HG02571 (cell line): Measurements from ENCODE around the gene RB1.

Experiments
- ATAC-seq: cut with Tn5 transposase; IDR thresholded peaks from one replicate; pipeline ENCODE4 v1.9.1; 2021; ENCODE audit warnings: mild to moderate bottlenecking, moderate library complexity; ENCODE audit not compliant: unreplicated experiment

Gene RB1

DNA sequence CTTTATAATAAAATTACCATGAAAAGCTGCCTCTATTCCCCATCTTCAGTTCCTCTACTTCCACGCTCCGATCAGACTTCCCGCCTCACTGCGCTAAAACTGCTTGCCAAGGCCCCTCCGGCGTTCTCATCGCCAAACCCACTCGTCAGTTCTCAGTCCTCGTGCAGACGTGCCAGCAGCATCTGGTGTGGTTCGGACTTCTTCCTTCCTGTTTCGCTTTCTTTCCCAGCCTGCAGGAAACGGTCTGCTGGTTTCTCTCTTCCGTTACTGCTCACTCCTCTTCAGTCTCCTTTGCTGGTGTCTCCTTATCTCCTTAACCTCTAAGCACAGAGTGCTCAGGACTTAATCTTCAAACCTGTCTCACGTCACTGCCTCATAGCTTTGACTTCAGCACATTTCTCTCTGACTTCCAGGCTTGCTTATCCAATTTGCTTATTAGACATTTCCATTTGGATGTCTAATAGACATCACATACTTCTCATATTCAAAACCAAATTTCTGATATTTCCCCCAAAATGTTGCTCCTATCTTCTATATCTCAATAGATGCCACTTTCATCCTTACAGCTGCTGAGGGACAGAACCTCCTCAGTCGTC lies 189.0 kb downstream of the RB1 start:
- ATAC-seq = peak; percentile 76

DNA sequence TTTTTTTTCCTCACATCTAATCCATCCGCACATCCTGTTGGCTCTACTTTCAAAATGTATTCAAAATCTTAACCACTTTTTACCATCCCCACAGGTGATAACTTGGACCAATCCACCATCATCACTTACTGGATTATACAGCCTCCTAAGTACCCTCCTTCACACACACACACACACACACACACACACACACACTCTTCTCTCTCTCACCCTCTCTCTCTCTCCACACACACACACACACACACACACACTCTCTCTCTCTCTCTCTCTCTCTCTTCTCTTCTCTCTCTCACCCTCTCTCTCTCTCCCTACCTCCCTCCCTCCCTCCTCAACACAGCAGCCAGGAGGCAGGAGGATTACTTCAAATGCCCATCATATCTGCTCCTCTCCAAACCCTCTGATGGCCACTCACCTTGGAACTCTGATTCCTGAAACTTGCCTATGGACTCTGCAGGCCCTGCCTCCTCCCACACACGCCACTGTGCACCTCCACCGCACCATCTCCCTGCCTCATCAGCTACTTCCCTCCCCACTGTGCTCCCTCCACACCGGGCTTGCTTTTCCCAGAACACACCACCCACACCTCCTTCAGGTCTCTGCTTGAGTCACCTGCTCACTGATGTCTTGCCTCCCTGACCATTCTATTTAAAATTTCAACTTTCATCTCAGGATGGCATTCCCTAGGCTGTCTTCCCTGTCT lies 189.7 kb downstream of the RB1 start:
- ATAC-seq = no peak

DNA sequence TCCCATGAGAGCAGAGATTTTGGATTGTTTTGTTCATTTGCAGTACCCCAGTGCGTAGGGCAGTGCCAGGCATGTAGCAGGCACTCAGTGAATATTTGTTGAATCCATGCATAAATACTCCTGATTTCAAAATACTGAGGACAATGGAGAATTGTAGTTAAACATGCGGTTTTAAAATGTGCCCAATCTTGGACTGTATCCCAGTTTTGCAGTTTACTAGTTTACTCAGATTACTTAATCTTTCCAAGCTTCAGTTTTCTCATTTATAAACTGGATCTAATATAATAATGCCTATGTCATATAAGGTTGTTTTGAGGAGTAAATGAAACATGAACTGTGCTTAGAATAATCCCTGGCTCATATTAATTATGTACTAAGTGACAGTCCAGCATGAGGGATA lies 190.3 kb downstream of the RB1 start:
- no peak for ATAC-seq

DNA sequence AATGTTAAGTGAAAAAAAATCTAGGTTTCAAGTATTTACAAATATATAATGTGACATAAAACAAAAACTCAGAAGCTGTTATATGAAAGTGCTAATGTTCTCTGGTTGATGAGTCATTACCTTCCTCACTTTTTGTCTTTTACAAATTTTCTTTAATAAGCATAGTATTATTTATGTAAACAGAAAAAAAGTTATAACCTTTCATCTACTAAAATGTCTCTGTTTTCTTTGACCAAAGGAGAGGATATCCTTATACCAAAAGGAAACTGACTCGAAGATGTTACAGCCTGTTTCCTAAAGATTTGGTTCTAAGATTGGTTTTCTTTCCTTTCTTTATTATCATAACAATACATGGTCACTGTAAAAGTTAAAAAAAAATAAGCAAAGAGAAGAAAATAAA lies 191.3 kb downstream of the RB1 start:
- ATAC-seq = no peak

DNA sequence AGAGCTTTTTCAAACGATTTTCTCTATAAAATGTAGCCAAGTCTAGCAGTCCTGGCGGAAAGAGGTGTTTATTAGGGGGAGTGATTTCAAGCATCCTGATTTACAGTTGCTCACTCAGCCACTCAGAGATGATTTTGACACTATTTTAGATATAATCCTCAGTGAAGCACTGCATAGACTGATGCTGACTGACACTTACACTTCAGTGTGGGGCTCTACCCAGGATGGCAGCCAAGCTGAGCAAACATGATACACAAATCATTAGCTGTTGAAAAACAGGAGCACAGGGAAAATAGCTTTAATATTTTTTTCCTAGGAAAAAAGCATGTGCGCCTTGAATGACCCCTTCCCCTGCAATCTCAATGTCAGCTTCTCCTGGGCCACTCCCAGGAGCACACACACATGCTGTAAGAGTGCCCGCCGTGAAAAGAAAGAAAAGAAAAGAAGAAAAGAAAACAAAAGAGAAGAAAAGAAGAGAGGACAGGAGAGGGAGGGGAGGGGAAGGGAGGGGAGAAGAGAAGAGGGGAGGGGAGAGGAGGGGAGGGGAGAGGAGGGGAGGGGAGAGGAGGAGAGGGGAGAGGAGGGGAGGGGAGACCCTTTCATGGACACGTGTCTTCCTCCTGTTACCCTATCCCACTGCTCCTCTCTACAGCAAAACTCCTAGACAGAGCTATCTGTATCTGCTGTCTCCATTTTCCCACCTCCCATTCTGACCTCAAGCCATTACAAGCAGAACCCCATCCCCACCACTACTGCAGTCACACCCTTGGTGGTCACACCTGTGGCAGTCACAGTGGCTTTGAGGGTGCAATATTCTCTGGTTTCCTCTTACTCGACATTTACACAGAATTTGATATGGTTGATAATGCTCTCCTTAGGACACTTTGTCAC lies 193.0 kb downstream of the RB1 start:
- no peak for ATAC-seq

DNA sequence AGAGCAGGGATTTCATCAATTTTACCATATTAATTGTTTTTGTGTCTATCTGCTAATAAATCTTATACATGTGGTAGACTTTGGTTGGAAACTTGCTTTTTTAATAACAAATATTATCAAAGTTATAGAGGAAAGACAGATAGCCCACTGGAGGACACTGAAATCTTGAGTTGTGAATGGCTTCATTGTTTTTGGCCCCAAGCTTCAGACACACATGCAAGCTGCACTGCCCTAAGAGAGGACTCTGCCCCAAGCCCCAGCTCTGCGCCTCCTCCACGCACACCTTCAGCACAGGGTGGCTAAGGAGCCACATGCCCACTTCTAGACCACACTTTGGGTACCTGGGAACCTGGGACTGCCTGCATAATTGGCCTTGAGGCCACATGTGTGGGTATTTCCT lies 194.1 kb downstream of the RB1 start:
- no peak for ATAC-seq

DNA sequence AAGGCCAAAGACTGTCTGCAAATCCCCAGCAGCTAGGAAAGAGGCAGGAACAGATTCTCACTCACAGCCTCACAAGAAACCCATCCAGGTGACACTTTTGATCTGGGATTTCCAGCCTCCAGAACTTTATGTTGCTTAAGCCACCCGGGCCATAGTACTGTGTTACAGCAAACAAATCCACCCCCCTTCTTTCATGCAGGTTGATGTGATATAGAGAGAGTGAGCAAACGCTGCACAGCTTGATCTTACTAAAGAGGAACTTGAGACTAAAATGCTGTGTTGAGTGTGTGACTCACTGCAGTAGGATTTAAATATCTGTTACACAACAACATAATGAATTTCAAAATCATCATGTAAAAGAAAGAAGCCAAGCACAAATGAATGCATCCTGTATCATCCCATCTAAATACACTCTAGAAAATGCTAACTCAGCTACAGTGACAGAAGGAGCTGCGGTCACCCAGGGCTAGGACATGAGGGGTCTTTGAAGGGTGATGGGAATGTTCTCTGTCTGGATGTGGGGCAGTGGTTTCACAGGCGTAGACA lies 197.2 kb downstream of the RB1 start:
- ATAC-seq = no peak

DNA sequence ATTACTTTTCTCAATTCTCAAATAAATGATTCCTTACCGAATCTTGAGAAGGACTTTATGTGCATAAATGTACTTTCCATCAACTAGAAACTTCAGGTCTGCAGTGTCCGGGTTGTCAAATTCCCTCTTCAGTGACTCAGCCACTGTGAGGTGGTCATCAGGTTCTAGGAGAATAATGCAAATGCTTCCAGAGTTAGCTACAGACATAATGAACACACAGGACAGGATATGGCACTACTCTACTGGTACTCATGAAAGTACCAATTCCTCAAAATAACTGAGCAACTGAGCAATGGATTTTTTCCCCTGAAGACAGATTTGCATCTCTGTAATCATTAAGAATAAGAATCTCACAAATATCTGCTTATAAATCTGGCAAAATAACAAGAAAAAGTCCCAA lies 198.2 kb downstream of the RB1 start:
- ATAC-seq = no peak

DNA sequence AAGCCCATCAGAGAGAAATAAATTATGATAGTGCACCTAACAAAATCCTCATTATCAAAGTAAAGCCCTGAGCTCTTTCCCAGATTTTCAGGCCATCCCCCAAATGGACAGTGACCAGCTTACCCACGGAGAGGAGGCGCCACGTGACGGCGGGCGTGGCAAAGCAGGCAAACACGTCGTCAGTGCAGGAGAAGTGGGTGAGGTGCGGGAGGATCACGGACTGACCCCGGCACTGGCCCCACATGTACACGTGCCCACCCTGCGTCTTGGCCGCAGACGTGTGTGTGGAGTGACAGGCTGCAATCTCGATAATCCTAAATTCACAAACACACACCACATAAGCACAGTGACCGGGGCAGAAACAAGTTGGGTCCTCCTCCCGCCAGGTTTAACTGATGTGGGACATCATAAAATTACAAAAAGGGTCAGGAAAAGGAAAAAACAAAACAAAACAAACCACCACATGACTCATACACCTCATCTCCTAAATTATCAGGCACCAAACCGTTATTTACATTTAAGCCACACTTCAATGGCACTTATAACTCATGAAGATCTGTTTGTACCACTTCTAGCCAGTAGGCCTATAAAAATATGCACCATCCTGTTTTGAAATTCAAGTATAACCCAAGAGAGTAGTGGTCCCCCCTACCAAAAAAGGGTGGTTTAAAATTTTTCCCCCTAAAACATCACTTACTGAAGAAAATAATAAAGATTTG lies 199.2 kb downstream of the RB1 start:
- ATAC-seq = no peak

DNA sequence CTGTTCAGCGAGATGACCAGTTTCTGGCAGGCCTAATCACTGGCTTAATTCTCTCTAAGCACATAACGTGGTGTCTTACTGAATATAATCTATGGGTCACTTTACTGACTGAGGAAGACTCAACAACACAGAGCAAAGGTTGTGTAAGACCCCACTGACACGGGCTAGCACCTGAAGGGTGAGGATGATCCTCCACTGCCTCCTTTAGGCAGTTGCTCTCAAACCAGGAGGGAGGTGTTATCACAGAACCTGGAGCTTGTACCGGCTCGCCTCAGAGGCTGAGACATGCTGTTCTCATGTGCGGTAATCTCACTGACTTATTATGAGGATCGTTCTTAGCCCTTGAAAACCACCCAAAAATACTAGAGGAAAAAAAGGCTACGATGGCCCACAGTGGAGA lies 201.1 kb downstream of the RB1 start:
- ATAC-seq = no peak

DNA sequence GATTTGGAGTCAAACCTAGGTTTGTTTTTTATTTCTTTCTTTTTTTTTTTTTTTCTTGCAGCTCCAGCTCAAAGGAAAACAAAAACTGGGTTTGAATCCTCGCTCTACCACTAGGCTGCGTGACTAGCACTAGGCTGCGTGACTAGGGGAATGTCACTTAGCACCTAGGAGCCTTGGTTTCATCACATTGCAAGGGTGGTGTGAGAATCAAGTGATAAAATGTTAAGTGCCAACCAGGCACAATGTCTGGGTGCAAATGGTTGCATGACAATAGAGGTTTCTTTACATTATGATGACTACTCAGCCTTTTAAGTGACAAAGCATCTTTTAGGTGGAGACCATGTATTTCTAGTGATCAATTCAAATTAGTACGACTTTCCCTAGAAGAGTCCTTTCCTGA lies 201.5 kb downstream of the RB1 start:
- no peak for ATAC-seq

DNA sequence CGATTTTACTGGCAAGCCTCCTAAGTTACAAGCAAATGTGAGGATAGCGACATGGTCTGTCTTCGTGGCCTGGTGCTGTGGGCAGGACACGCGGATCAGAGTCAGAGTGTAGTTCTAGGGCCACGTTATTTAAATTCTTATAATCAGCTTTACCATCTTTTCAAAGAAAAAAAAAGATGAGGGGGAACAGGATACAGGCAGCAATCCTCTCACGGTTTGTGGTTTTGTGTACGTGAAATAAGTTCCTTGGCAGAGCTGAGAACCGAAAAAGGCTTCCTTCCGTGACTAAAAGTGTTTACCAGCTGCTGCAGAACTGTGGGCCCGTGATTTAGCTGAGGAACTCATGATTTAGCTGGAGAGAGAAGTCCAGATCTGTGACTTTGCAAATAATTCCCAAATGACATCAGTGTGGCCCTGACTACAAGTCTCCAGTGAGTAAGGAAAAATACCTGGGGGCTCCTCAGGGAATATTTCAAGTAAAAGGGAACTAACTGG lies 202.1 kb downstream of the RB1 start:
- ATAC-seq = peak; percentile 74

DNA sequence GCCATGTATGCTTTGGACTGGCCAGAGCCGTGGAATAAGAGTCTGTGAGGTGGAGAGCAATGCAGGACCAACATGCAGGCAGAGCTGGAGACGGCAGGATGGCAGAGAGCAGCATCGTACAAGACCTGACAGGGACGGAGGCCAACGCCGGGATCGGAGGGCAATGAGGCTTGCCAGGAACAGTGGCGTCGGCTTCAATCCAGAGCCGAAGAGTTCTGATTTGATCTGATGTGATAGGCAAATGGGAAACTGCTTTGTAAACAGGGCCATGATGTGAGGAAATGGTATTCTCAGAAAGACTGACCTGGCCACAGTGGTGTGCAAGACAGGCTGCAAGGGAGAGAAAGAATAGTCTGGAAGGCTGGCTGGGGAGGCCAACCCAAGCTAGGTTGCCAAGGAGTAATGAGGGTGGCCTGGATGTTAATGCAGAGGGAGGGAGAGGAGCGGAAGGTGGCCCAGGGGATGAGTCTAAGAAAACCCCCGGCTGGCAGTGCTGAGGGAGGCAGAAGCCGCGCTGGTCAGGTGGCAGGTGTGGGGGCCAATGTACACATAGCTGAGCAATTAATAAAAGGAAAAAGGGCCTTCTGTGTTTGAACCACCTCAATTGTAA lies 202.6 kb downstream of the RB1 start:
- ATAC-seq = peak; percentile 14

DNA sequence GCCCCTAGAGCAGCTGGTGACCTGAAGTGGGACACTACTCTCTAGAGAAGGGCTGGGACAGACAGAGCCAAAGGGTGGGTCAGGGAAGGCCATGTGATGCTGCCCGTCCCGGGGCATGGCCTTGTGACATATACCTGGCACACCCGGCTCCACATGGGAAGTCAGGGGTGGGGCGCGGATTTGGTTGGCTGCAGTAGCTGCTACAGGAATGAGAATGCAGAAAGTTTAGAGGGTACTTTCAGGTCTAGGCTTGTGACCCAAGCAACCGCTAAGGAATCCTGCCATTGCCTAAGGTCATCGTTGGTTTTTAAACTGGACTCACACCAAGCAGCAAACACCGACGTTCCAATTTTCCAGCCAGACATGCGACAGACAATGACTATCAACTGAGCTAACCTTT lies 203.5 kb downstream of the RB1 start:
- ATAC-seq = no peak

DNA sequence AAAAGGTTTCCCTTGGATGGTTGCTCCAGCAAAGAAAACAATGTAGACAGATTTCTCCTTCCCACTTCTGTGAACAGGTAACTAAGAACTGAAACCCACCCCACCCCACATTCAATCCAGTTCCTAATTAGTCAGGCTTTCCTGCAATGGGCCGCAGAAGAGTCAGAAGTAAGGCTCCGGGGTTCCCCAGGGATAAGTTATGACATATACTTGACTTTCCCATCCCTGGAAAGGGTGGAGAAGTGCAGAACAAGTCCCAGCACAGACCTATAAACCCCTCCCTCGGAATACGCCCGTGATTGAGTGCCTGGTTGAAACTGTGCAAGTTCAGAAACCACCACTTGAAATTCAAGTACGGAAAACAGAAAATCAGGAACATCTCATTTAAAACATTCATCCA lies 204.5 kb downstream of the RB1 start:
- ATAC-seq = no peak

DNA sequence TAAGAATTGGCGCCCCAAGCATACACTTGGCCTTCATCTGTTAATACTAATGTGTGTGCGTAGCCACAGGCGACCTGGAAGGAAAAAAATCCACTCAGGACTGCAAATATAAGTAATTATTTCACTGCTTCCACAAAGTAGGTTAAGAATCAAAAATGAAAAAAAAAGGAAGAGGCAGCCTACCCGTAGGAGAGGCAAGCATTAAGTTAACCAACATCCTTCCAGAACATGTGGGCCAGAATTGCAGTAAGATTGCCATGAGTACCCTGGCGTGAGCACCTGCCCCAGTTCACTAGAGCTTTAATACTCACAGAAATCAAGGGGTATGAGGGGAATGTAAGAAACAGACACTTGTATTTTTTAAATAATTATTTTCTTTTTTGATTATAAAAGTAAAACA lies 207.1 kb downstream of the RB1 start:
- ATAC-seq = no peak

DNA sequence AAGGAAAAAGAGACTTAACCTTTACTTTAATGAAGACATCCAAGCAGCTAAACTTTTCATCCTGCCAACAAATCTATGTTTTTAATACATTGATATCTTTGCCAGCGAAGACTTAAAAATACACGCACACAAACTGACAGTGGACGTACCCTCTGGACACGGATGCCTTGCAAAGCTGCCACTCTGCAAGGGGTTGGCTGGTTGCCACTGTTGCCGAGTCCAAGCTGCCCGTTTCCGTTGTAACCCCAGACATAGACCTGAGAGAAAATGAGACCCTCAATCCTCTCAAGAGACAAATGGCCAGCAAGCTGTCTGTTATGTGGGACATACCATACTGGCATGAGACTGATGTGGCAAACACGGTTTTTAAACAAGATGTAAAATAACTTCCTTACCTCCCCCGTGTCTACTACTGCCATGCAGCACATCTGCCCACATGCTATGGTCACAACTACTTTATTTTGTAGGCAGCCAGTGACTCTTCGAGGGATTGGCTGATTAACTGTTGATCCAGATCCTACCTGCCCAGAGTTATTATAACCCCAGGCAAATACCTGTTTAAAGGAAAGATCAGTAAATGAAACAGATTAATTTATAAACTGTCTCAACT lies 208.2 kb downstream of the RB1 start:
- no peak for ATAC-seq

DNA sequence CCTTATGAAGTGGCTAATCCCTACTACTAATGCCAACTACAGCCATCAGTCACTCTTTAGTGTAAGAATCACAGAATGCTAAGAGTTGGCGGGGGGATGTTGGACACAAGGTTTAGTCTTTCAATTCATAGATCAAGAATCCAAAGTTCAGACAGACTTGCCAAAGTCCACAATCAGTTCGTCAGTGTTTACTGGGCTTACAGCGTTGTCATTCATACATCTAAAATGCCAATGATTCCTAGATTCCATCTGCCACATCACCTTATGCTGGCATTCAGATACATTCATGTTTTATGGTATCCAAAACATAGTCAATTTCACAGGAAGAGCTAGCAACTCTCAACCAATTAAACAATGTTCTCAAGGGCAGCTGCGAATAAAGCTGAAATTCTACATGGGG lies 211.2 kb downstream of the RB1 start:
- no peak for ATAC-seq

DNA sequence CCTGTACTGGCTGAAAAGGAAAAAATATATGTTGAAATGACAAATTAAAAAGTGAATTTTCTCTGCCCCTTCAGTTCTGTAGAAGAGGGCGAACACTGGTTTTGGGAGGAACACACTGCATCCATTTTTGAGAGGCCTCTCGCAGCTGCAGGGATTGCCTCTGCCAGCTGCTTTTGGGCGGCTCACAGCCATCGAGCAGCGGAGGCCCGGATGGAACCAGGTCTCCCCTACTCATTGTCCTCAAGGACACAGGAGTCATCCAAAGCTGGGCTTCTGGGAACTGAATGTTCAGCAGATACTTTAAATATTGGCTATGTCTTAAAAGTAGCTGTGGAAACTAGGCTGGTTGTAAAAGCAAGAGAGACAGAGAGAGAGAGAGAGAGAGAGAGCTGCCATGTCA lies 212.2 kb downstream of the RB1 start:
- no peak for ATAC-seq

DNA sequence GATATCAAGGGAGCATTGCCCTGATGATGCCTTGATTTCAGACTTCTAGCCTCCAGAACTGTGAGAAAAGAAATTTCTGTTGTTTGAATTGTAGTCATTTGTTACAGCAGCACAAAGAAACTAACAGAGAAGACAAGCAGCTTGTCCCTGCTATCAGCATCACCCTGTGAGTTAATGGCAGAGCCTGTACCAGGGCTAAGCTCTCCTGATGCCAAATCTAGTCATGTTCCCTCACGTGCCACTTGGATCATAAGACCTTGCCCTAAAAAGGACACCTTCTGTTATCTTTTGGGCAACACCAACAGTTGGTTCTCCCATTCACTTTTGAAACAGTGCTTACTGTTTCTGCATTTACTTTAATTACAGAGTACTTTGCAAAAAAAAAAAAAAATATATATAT lies 214.5 kb downstream of the RB1 start:
- no peak for ATAC-seq
